IMR-90 (cell line): ENCODE results near the gene ZSCAN30. TPM values are rescaled to one million over a fixed set of nuclear protein-coding genes. Genes with fewer than 3 reads are reported as not detected.

ENCODE experiments used
- ATAC-seq: fragments of 200-7000 bp; cut with Tn5 transposase; 2 replicates; pipeline ENCODE4 v1.9.1; 2020; ENCODE audit warnings: low read depth, mild to moderate bottlenecking, moderate library complexity
- BruUV-seq: library from RNA; stranded (reverse); fragments of 400-500 nt; replicated peaks from 2 replicates; lab custom pipeline; 2021; lab: Mats Ljungman, UMichigan
- CTCF ChIA-PET: fragments of 300-600 bp; formaldehyde crosslinking; extraction: SDS; loops from one replicate; lab custom pipeline; 2021; ENCODE audit warnings: antibody characterized with exemption; lab: Yijun Ruan, JAX
- POLR2A ChIA-PET: fragments of 300-600 bp; sonication (Branson Sonifier 250); formaldehyde crosslinking; loops from one replicate; lab custom pipeline; 2022; ENCODE audit warnings: antibody characterized with exemption; ENCODE audit not compliant: unreplicated experiment; lab: Charles Lee
- DNase-seq: peaks from one replicate; pipeline ENCODE4 v3.0.0; 2013
- H2AFZ ChIP-seq: replicated peaks from 2 replicates; pipeline ENCODE3; 2013; ENCODE audit warnings: low read length, mild to moderate bottlenecking; ENCODE audit not compliant: poor library complexity
- H2AK5ac ChIP-seq: 2 replicates; pipeline ENCODE4 v1.6.1; 2013; ENCODE audit warnings: low read depth, low read length, inconsistent platforms
- H2AK9ac ChIP-seq: replicated peaks from 2 replicates; pipeline ENCODE3; 2013; ENCODE audit warnings: mild to moderate bottlenecking, low read depth, low read length, moderate library complexity; ENCODE audit not compliant: poor library complexity
- H2BK120ac ChIP-seq: 2 replicates; pipeline ENCODE4 v1.6.1; 2013; ENCODE audit warnings: low read depth, low read length, inconsistent platforms
- H2BK15ac ChIP-seq: 3 replicates; pipeline ENCODE4 v1.6.1; 2013; ENCODE audit warnings: low read depth, low read length, inconsistent platforms
- H2BK20ac ChIP-seq: 2 replicates; pipeline ENCODE4 v1.6.1; 2013; ENCODE audit warnings: low read depth, mild to moderate bottlenecking, inconsistent platforms, low read length, moderate library complexity
- H2BK5ac ChIP-seq: 2 replicates; pipeline ENCODE4 v1.6.1; 2013; ENCODE audit warnings: mild to moderate bottlenecking, low read depth, low read length, inconsistent platforms; ENCODE audit not compliant: poor library complexity, severe bottlenecking
- H3K14ac ChIP-seq: replicated peaks from 2 replicates; pipeline ENCODE4 v1.6.1; 2013; ENCODE audit warnings: low read depth, low read length, inconsistent platforms
- H3K18ac ChIP-seq: 2 replicates; pipeline ENCODE4 v1.6.1; 2013; ENCODE audit warnings: low read depth, low read length, control low read depth
- H3K23ac ChIP-seq: 2 replicates; pipeline ENCODE4 v1.6.1; 2013; ENCODE audit warnings: low read depth, low read length, inconsistent platforms
- H3K27ac ChIP-seq: 2 replicates; pipeline ENCODE4 v1.5.1; 2013; ENCODE audit warnings: mild to moderate bottlenecking, control low read depth, low read length; ENCODE audit not compliant: insufficient read depth
- H3K27me3 ChIP-seq: 2 replicates; pipeline ENCODE4 v1.6.1; 2013; ENCODE audit warnings: low read length; ENCODE audit not compliant: control insufficient read depth, insufficient read depth
- H3K36me3 ChIP-seq: 2 replicates; pipeline ENCODE4 v1.6.1; 2013; ENCODE audit warnings: low read length, mixed read lengths; ENCODE audit not compliant: control insufficient read depth, insufficient read depth
- H3K4ac ChIP-seq: 2 replicates; pipeline ENCODE4 v1.6.1; 2013; ENCODE audit warnings: low read depth, low read length, inconsistent platforms
- H3K4me1 ChIP-seq: 2 replicates; pipeline ENCODE4 v1.6.1; 2013; ENCODE audit warnings: low read length, mixed read lengths; ENCODE audit not compliant: control insufficient read depth, insufficient read depth
- H3K4me2 ChIP-seq: 2 replicates; pipeline ENCODE4 v1.6.1; 2013; ENCODE audit warnings: low read depth, mild to moderate bottlenecking, control low read depth, low read length, moderate library complexity
- H3K4me3 ChIP-seq: 2 replicates; pipeline ENCODE4 v1.5.1; 2013; ENCODE audit warnings: low read depth, mild to moderate bottlenecking, control low read depth, low read length, moderate library complexity; ENCODE audit not compliant: insufficient read depth
- H3K56ac ChIP-seq: 2 replicates; pipeline ENCODE4 v1.6.1; 2013; ENCODE audit warnings: low read length, inconsistent platforms; ENCODE audit not compliant: insufficient read depth; ENCODE audit errors: extremely low read depth
- H3K79me1 ChIP-seq, 2 experiments: 2 replicates each; pipeline ENCODE4 v1.6.1; 2013; ENCODE audit warnings: low read length in 2 of 2, inconsistent platforms in 1 of 2, low read depth in 1 of 2
- H3K9ac ChIP-seq: 2 replicates; pipeline ENCODE4 v1.6.1; 2013; ENCODE audit warnings: low read depth, low read length, control low read depth
- H3K9me1 ChIP-seq: 2 replicates; pipeline ENCODE4 v1.6.1; 2013; ENCODE audit warnings: low read length, inconsistent platforms; ENCODE audit not compliant: insufficient read depth
- H3K9me3 ChIP-seq: 2 replicates; pipeline ENCODE4 v1.6.1; 2013; ENCODE audit warnings: low read length; ENCODE audit not compliant: control insufficient read depth, insufficient read depth
- H4K20me1 ChIP-seq: 2 replicates; pipeline ENCODE4 v1.6.1; 2013; ENCODE audit warnings: low read length, inconsistent platforms; ENCODE audit not compliant: insufficient read depth
- H4K5ac ChIP-seq: 2 replicates; pipeline ENCODE4 v1.6.1; 2013; ENCODE audit warnings: mild to moderate bottlenecking, low read depth, low read length, control low read depth
- H4K8ac ChIP-seq, 2 experiments: 2 replicates each; pipeline ENCODE4 v1.6.1; 2013; ENCODE audit warnings: low read depth in 2 of 2, low read length in 2 of 2, control low read depth in 1 of 2, inconsistent platforms in 1 of 2
- H4K91ac ChIP-seq: 2 replicates; pipeline ENCODE4 v1.6.1; 2013; ENCODE audit warnings: low read depth, low read length, inconsistent platforms; ENCODE audit not compliant: insufficient read depth
- MAFK ChIP-seq: IDR thresholded peaks from 2 replicates; pipeline ENCODE4 v1.6.1; 2012; ENCODE audit warnings: low read depth, low read length, improper control_type of control experiment
- RFX5 ChIP-seq: IDR thresholded peaks from 2 replicates; pipeline ENCODE4 v1.8.0; 2012; ENCODE audit warnings: low read depth, mild to moderate bottlenecking, low read length, moderate library complexity
- WGBS, 2 experiments: methylation state at CpG; one replicate each; pipeline versions ENCODE4 v1.1.5 to v1.1.7; 2013; ENCODE audit warnings: missing lambda C conversion rate in 2 of 2; ENCODE audit not compliant: insufficient read length in 1 of 2; ENCODE audit errors: extremely low coverage in 2 of 2; 5-methylcytosine and 5-hydroxymethylcytosine counted together
- dilution Hi-C: fragments of 300-500 bp; cut with HindIII; formaldehyde crosslinking; loops from one replicate; pipeline ENCODE4 v1.14.3; 2018; ENCODE audit warnings: low sequenced_read_pairs; ENCODE audit not compliant: unreplicated experiment
- in situ Hi-C: fragments of 300-500 bp; cut with MboI; formaldehyde crosslinking; loops from 3 replicates; pipeline ENCODE4 v1.14.3; 2019; ENCODE audit warnings: low sequenced_read_pairs, inconsistent platforms, mixed read lengths
- intact Hi-C: fragments of 100-400 bp; cut with micrococcal nuclease; formaldehyde crosslinking; loops from 2 replicates; pipeline ENCODE4 v1.10.0; 2022
- polyA plus RNA-seq, 3 experiments: library from polyadenylated mRNA; depleted of rRNA; stranded (reverse); fragments of >200 nt; gene quantifications; 2 replicates each; pipeline ENCODE4 v1.2.3, GENCODE V29; 2012; ENCODE audit warnings: low replicate concordance in 1 of 3
- total RNA-seq: library from RNA; depleted of rRNA; stranded (reverse); fragments of >200 nt; gene quantifications from 2 replicates; pipeline ENCODE4 v1.2.3, GENCODE V29; 2012

Gene ZSCAN30
- total and polyA plus RNA-seq, 2 of the 4 experiments (the other 2 are of a cell fraction): 9.9 to 17.7 TPM

DNA sequence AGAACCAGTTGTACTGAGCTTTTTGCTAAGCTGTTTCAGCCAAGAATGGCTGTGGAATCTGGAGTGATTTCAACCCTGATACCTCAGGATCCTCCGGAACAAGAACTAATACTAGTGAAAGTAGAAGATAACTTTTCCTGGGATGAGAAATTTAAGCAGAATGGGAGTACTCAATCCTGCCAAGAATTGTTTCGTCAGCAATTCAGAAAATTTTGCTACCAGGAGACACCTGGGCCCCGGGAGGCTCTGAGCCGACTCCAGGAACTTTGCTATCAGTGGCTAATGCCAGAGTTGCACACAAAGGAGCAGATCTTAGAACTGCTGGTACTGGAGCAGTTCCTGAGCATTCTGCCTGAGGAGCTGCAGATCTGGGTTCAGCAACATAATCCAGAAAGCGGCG is 47.6 kb downstream of the ZSCAN30 start:
- DNase-seq: no peak
- H3K56ac ChIP-seq: no peak overlapping the region
- POLR2A ChIA-PET: no interaction called here
- H3K18ac ChIP-seq: no peak overlapping the region
- H3K4me2 ChIP-seq: no peak overlapping the region
- no peak overlapping the region for H4K91ac ChIP-seq
- no peak overlapping the region for H4K5ac ChIP-seq
- no peak overlapping the region for H3K23ac ChIP-seq
- H3K4ac ChIP-seq: no peak overlapping the region
- no peak for ATAC-seq
- in situ Hi-C loops: loop anchor here (5.0 to 25.0 kb wide), 3 partner anchors 50 to 720 kb away; partner anchors contain the start of genes RMP24, ZNF24 and ZSCAN30
- H2BK20ac ChIP-seq: no peak overlapping the region
- peaks cover 27% of the 10 kb centered on the region for H3K9me3 ChIP-seq
- H3K14ac ChIP-seq: no peak overlapping the region
- no peak overlapping the region for H2BK15ac ChIP-seq
- H3K27ac ChIP-seq: no peak overlapping the region
- no peak overlapping the region for H2AFZ ChIP-seq
- BruUV-seq: no TSS peak
- 90% methylated on average over 3 of the region's 6 CpGs; no CpG with 5 or more reads in 1 of the 2 experiments for whole genome bisulfite sequencing, 2 experiments
- H2BK120ac ChIP-seq: no peak overlapping the region
- no peak overlapping the region for H3K4me3 ChIP-seq
- H2BK5ac ChIP-seq: no peak overlapping the region
- dilution Hi-C loops: no loop called here
- peaks cover 39% of the 10 kb centered on the region for H3K36me3 ChIP-seq
- intact Hi-C loops: loop anchor here (5.0 kb wide), 1 partner anchor 50 kb away; the partner anchor contains the start of gene ZSCAN30
- H3K9me1 ChIP-seq: no peaks in the 10 kb centered on the region
- no peak overlapping the region for H2AK5ac ChIP-seq
- no peak overlapping the region for H3K9ac ChIP-seq
- CTCF ChIA-PET: no interaction called here
- peaks cover 2% of the 10 kb centered on the region; the same call in 1 of the 2 replicates for H3K4me1 ChIP-seq
- no peaks in the 10 kb centered on the region for H3K27me3 ChIP-seq
- H2AK9ac ChIP-seq: no peak overlapping the region
- H3K79me1 ChIP-seq: peaks cover 8 to 10% of the 10 kb centered on the region in 2 experiments
- H4K20me1 ChIP-seq: no peaks in the 10 kb centered on the region
- H4K8ac ChIP-seq: no peak overlapping the region
- TF ChIP-seq MAFK: 0 out of 2 replicates have a peak, but pooled peaks have one; percentile 14
- TF ChIP-seq RFX5: no peak
